Neural progenitor cell (in vitro differentiated cells): ENCODE results near the gene PACSIN2. TPM values are rescaled to one million over a fixed set of nuclear protein-coding genes. Genes with fewer than 3 reads are reported as not detected.
A peak's percentile ranks its signal among the peaks of the same experiment; 100 is the strongest.

Experiments used
- DNase-seq: peaks from one replicate; pipeline ENCODE4 v3.0.0-alpha.2; 2016; ENCODE audit warnings: low spot score
- H2AFZ ChIP-seq: fragments of 200-600 bp; sonication (generic); replicated peaks from 2 replicates; pipeline ENCODE4 v1.6.1; 2016; ENCODE audit warnings: antibody characterized with exemption
- H3F3A ChIP-seq: fragments of 200-600 bp; sonication (generic); 2 replicates; pipeline ENCODE4 v1.6.1; 2016; ENCODE audit warnings: antibody characterized with exemption, low read depth
- H3K27ac ChIP-seq: fragments of 200-600 bp; sonication (generic); 2 replicates; pipeline ENCODE4 v1.5.1; 2016; ENCODE audit warnings: mild to moderate bottlenecking
- H3K27me3 ChIP-seq: fragments of 200-600 bp; sonication (generic); 2 replicates; pipeline ENCODE4 v1.6.1; 2016; ENCODE audit warnings: mild to moderate bottlenecking, moderate library complexity
- H3K36me3 ChIP-seq: fragments of 200-600 bp; sonication (generic); 2 replicates; pipeline ENCODE4 v1.5.1; 2016
- H3K4me1 ChIP-seq: fragments of 200-600 bp; sonication (generic); 2 replicates; pipeline ENCODE4 v1.6.1; 2016; ENCODE audit warnings: mixed run types
- H3K4me2 ChIP-seq: fragments of 200-600 bp; sonication (generic); 2 replicates; pipeline ENCODE4 v1.6.1; 2016
- H3K4me3 ChIP-seq: fragments of 200-600 bp; sonication (generic); 2 replicates; pipeline ENCODE4 v1.5.1; 2016
- H3K79me2 ChIP-seq: fragments of 200-600 bp; sonication (generic); 2 replicates; pipeline ENCODE4 v1.6.1; 2016; ENCODE audit warnings: low read depth
- H3K9ac ChIP-seq: fragments of 200-600 bp; sonication (generic); 2 replicates; pipeline ENCODE4 v1.6.1; 2016
- H3K9me3 ChIP-seq: fragments of 200-600 bp; sonication (generic); 2 replicates; pipeline ENCODE4 v1.5.1; 2016; ENCODE audit warnings: low read depth
- H4K20me1 ChIP-seq: fragments of 200-600 bp; sonication (generic); 2 replicates; pipeline ENCODE4 v1.6.1; 2016; ENCODE audit warnings: low read depth
- H3K27ac Mint-ChIP-seq: 3 replicates; pipeline ENCODE4 v1.8.0; 2021; ENCODE audit warnings: mixed read lengths
- H3K27me3 Mint-ChIP-seq: 2 replicates; pipeline ENCODE4 v1.8.0; 2022; ENCODE audit warnings: low read depth, mild to moderate bottlenecking, inconsistent platforms, moderate library complexity, mixed read lengths; ENCODE audit not compliant: insufficient read depth
- H3K36me3 Mint-ChIP-seq: 3 replicates; pipeline ENCODE4 v1.8.0; 2021; ENCODE audit warnings: mixed read lengths
- H3K4me1 Mint-ChIP-seq: 3 replicates; pipeline ENCODE4 v1.8.0; 2021; ENCODE audit warnings: mixed read lengths
- H3K4me3 Mint-ChIP-seq: 3 replicates; pipeline ENCODE4 v1.8.0; 2021; ENCODE audit warnings: mild to moderate bottlenecking, moderate library complexity, mixed read lengths
- H3K9me3 Mint-ChIP-seq: 3 replicates; pipeline ENCODE4 v1.8.0; 2020; ENCODE audit warnings: mixed read lengths
- EZH2 ChIP-seq: fragments of 200-600 bp; sonication (generic); IDR thresholded peaks from 2 replicates; pipeline ENCODE4 v1.6.1; 2017; ENCODE audit warnings: antibody characterized with exemption, mild to moderate bottlenecking, moderate library complexity
- EZH2phosphoT487 ChIP-seq: fragments of 200-600 bp; sonication (generic); IDR thresholded peaks from 2 replicates; pipeline ENCODE4 v1.6.1; 2017; ENCODE audit warnings: antibody characterized with exemption
- total RNA-seq: library from RNA; depleted of rRNA; stranded (reverse); fragments of >200 nt; gene quantifications from 2 replicates; pipeline ENCODE4 v1.2.3, GENCODE V29; 2015; ENCODE audit warnings: low replicate concordance
- TF ChIP-seq, protein P1 (sequence below): fragments of 200-600 bp; sonication (generic); IDR thresholded peaks from 2 replicates; pipeline ENCODE4 v1.5.1; 2017; ENCODE audit warnings: antibody characterized with exemption, mild to moderate bottlenecking

PACSIN2 gene
- total RNA-seq, 1 donor from 2014 or later, result 38.1 TPM

DNA sequence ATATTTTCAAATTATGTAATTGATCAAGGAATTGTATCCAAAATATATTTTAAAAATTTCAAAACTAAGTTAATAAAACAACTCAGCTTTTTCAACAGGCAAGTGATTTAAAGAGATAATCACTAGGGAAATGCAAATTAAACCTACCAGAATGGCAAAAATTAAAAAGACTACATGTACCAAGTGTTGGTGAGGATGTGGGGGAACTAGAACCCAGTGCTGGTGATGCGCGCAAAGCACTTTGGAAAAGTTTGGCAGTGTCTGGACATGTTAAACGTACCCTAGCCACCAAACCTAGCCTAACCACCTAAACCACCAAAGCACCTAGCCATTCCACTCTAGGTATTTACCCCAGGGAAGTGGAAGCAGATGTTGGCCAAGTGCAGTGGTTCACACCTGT, 22.9 kb downstream of the PACSIN2 start:
- Mint-ChIP-seq H3K9me3 (no peaks in the 10 kb centered on the region), H3K36me3 (peaks cover 14% of the 10 kb centered on the region), H3K27me3 (no peaks in the 10 kb centered on the region), H3K27ac (no peak overlapping the region), H3K4me1 (peaks cover 22% of the 10 kb centered on the region), H3K4me3 (no peak overlapping the region)
- Histone ChIP-seq H3K27me3 (no peaks in the 10 kb centered on the region), H3K79me2 (peaks cover 97% of the 10 kb centered on the region), H2AFZ (no peak overlapping the region), H3K9me3 (no peaks in the 10 kb centered on the region), H3K27ac (no peak overlapping the region), H3K36me3 (no peaks in the 10 kb centered on the region), H3K4me1 (no peaks in the 10 kb centered on the region), H4K20me1 (peaks cover 56% of the 10 kb centered on the region), H3K4me2 (no peak overlapping the region), H3K4me3 (no peak overlapping the region), H3K9ac (no peak overlapping the region), H3F3A (no peaks in the 10 kb centered on the region)
- TF ChIP-seq, protein P1, sequence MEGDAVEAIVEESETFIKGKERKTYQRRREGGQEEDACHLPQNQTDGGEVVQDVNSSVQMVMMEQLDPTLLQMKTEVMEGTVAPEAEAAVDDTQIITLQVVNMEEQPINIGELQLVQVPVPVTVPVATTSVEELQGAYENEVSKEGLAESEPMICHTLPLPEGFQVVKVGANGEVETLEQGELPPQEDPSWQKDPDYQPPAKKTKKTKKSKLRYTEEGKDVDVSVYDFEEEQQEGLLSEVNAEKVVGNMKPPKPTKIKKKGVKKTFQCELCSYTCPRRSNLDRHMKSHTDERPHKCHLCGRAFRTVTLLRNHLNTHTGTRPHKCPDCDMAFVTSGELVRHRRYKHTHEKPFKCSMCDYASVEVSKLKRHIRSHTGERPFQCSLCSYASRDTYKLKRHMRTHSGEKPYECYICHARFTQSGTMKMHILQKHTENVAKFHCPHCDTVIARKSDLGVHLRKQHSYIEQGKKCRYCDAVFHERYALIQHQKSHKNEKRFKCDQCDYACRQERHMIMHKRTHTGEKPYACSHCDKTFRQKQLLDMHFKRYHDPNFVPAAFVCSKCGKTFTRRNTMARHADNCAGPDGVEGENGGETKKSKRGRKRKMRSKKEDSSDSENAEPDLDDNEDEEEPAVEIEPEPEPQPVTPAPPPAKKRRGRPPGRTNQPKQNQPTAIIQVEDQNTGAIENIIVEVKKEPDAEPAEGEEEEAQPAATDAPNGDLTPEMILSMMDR, result no peak
- no peak for DNase-seq

DNA sequence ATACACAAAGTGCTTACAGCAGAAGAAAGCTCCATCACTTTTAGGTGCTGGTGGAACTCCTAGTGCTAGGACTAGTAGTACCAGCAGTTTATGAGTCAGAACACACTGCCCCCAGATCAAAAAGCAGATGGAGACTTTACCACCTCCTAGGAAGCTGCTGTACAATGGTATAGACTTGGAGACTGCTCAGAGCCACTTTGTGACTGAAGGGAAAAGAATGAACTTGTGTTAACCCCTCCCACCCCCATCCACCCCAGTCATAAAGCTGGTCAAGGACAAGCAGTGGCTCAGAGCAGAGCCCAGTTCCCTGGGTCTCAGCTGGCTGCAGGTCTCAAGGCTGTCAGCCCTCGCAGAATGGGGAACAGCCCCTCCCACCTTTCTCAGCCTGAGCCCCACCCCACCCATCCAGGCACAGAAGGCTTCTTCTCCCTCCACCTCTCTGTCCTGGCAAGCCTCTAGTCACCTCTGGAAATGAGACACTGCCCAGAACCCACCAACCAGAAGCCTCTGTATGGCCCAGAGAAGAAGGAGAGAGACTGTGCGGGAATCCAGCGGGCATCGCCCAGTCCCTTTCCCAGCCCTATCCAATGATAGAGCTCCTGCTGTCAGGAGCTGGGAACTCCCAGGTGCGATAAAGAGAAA, 23.8 kb downstream of the PACSIN2 start:
- no peak overlapping the region for H3K4me3 Mint-ChIP-seq
- peaks cover 65% of the 10 kb centered on the region for H4K20me1 ChIP-seq
- no peak overlapping the region for H3K4me2 ChIP-seq

DNA sequence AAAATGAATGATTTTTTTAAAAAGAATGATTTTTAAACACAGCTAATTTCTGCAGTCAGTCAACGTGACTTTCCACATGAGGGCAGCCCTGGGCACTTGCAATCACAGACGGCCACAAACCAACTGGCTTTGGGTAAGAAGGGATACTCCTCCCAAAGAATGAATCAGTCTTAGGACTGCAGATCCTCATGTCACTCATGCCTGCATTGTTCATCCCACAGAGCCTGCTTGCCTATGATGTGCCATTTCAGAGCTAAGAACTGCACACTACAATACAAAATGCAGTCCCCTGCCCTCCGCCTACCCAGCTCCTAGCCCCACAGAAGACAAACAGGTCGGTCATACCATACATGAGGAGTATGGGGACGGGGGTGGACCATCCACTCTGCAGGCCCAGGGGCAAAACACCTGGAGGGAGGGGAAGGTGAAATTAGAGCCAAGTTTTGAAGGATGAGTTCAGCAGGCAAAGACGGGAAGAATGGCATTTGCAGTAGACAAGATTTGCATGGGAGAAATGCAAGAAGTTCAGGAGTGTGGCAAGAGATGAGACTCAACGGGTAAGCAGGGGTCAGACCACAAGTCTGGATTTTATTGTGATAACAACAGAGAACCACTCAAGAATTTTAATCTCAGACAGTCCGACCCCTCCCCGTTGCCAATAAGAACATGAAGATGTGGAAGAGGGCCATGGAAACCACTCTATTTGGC, 24.7 kb downstream of the PACSIN2 start:
- DNase-seq, result peak; percentile 26
- no peaks in the 10 kb centered on the region for H3K9me3 Mint-ChIP-seq
- H3K4me3 Mint-ChIP-seq, result no peak overlapping the region
- Histone ChIP-seq H3K79me2 (peaks cover 96% of the 10 kb centered on the region), H3K4me2 (no peak overlapping the region), H3K4me1 (peaks cover 13% of the 10 kb centered on the region), H3K9ac (no peak overlapping the region), H3K4me3 (no peak overlapping the region), H3K9me3 (no peaks in the 10 kb centered on the region), H4K20me1 (peaks cover 72% of the 10 kb centered on the region), H2AFZ (no peak overlapping the region), H3K27me3 (no peaks in the 10 kb centered on the region), H3F3A (peaks cover 3% of the 10 kb centered on the region), H3K27ac (no peak overlapping the region), H3K36me3 (no peaks in the 10 kb centered on the region)
- H3K4me1 Mint-ChIP-seq, result peaks cover 35% of the 10 kb centered on the region
- TF ChIP-seq EZH2 (no peak), EZH2phosphoT487 (no peak)
- TF ChIP-seq, protein P1, result peak; percentile 15
- H3K36me3 Mint-ChIP-seq, result peaks cover 14% of the 10 kb centered on the region
- no peaks in the 10 kb centered on the region for H3K27me3 Mint-ChIP-seq
- no peak overlapping the region for H3K27ac Mint-ChIP-seq

More for the DNA sequence above, 23.8 kb downstream of the PACSIN2 start:
- no peak overlapping the region for H3K9ac ChIP-seq
- Mint-ChIP-seq H3K4me1 (peaks cover 29% of the 10 kb centered on the region), H3K9me3 (no peaks in the 10 kb centered on the region), H3K36me3 (peaks cover 14% of the 10 kb centered on the region), H3K27ac (no peak overlapping the region), H3K27me3 (no peaks in the 10 kb centered on the region)
- no peaks in the 10 kb centered on the region for H3K27me3 ChIP-seq
- DNase-seq, result no peak
- H3K27ac ChIP-seq, result no peak overlapping the region
- H3K4me3 ChIP-seq, result no peak overlapping the region
- H3K9me3 ChIP-seq, result no peaks in the 10 kb centered on the region
- peaks cover 8% of the 10 kb centered on the region for H3K4me1 ChIP-seq
- no peak for TF ChIP-seq EZH2phosphoT487
- H3K36me3 ChIP-seq, result no peaks in the 10 kb centered on the region
- no peak overlapping the region for H2AFZ ChIP-seq
- H3K79me2 ChIP-seq, result peaks cover 96% of the 10 kb centered on the region
- no peaks in the 10 kb centered on the region for H3F3A ChIP-seq

- Histone ChIP-seq H3K27ac (no peak overlapping the region), H3K36me3 (no peaks in the 10 kb centered on the region), H3K9me3 (no peaks in the 10 kb centered on the region), H3K4me3 (no peak overlapping the region), H3K27me3 (no peaks in the 10 kb centered on the region), H2AFZ (no peak overlapping the region), H3K79me2 (peaks cover 80% of the 10 kb centered on the region), H4K20me1 (peaks cover 64% of the 10 kb centered on the region), H3K9ac (no peak overlapping the region), H3K4me2 (no peak overlapping the region), H3K4me1 (peaks cover 13% of the 10 kb centered on the region), H3F3A (peaks cover 7% of the 10 kb centered on the region)
- peaks cover 5% of the 10 kb centered on the region for H3K36me3 Mint-ChIP-seq
- H3K9me3 Mint-ChIP-seq, result no peaks in the 10 kb centered on the region
- DNase-seq, result no peak
- H3K4me3 Mint-ChIP-seq, result no peak overlapping the region
- no peaks in the 10 kb centered on the region for H3K27me3 Mint-ChIP-seq
- peak overlapping the region; percentile 34 for H3K27ac Mint-ChIP-seq
- H3K4me1 Mint-ChIP-seq, result peaks cover 29% of the 10 kb centered on the region
- TF ChIP-seq EZH2 (no peak), EZH2phosphoT487 (no peak)
- TF ChIP-seq, protein P1, result no peak
Measured at GRCh38 chr22:42986115-42986514, 28.8 kb downstream of the PACSIN2 start.
